ENCODE results near the gene HES2.
A peak's percentile ranks its signal among the peaks of the same experiment; 100 is the strongest.
"Not testable (repeated sequence)": the region's sequence is repeated elsewhere in the genome, so short reads cannot be mapped to it uniquely, and the experiment has no call there.

The HES2 gene

GRCh38 chr1:6460301-6461050 is 40.8 kb upstream of the HES2 start:
- Mint-ChIP-seq H3K27ac (peak overlapping the region; percentile 91), H3K9me3 (ENCODE audit: low read depth) (no peaks in the 10 kb centered on the region), H3K36me3 (peaks cover 5% of the 10 kb centered on the region), H3K27me3 (peaks cover 3% of the 10 kb centered on the region), H3K4me3 (peak overlapping the region; percentile 84), H3K4me1 (ENCODE audit: low read depth) (peaks cover 50% of the 10 kb centered on the region)

GRCh38 chr1:6459850-6460265 is 40.1 kb upstream of the HES2 start:
- H3K4me3 Mint-ChIP-seq, result peak overlapping the region; percentile 84
- peaks cover 50% of the 10 kb centered on the region for H3K4me1 Mint-ChIP-seq (ENCODE audit: low read depth)
- H3K9me3 Mint-ChIP-seq (ENCODE audit: low read depth), result no peaks in the 10 kb centered on the region
- peak overlapping the region; percentile 91 for H3K27ac Mint-ChIP-seq
- H3K27me3 Mint-ChIP-seq, result peaks cover 3% of the 10 kb centered on the region
- H3K36me3 Mint-ChIP-seq, result peaks cover 5% of the 10 kb centered on the region

GRCh38 chr1:6456800-6457466 is 37.2 kb upstream of the HES2 start:
- Mint-ChIP-seq H3K4me1 (ENCODE audit: low read depth) (peaks cover 40% of the 10 kb centered on the region), H3K36me3 (no peaks in the 10 kb centered on the region), H3K9me3 (ENCODE audit: low read depth) (no peaks in the 10 kb centered on the region), H3K4me3 (peak overlapping the region; percentile 54), H3K27me3 (peaks cover 12% of the 10 kb centered on the region), H3K27ac (no peak overlapping the region)

GRCh38 chr1:6455752-6456520 is 36.2 kb upstream of the HES2 start:
- not testable (repeated sequence) for H3K9me3 Mint-ChIP-seq (ENCODE audit: low read depth); H3K4me3 Mint-ChIP-seq; H3K36me3 Mint-ChIP-seq; H3K27ac Mint-ChIP-seq
- Mint-ChIP-seq H3K4me1 (ENCODE audit: low read depth) (peaks cover 31% of the 10 kb centered on the region), H3K27me3 (peaks cover 12% of the 10 kb centered on the region)

GRCh38 chr1:6454856-6455751 is 35.4 kb upstream of the HES2 start:
- H3K27me3 Mint-ChIP-seq, result peaks cover 14% of the 10 kb centered on the region
- H3K4me3 Mint-ChIP-seq, result no peak overlapping the region
- no peak overlapping the region for H3K27ac Mint-ChIP-seq
- peaks cover 23% of the 10 kb centered on the region for H3K4me1 Mint-ChIP-seq (ENCODE audit: low read depth)
- H3K9me3 Mint-ChIP-seq (ENCODE audit: low read depth), result no peaks in the 10 kb centered on the region
- H3K36me3 Mint-ChIP-seq, result no peaks in the 10 kb centered on the region

- not testable (repeated sequence) for H3K4me3 Mint-ChIP-seq; H3K27ac Mint-ChIP-seq; H3K36me3 Mint-ChIP-seq; H3K9me3 Mint-ChIP-seq (ENCODE audit: low read depth)
- H3K27me3 Mint-ChIP-seq, result peaks cover 20% of the 10 kb centered on the region
- peaks cover 23% of the 10 kb centered on the region for H3K4me1 Mint-ChIP-seq (ENCODE audit: low read depth)
These were observed 34.5 kb upstream of the HES2 start for GRCh38 chr1:6453895-6454855.

- peaks cover 20% of the 10 kb centered on the region for H3K4me1 Mint-ChIP-seq (ENCODE audit: low read depth)
- H3K36me3 Mint-ChIP-seq, result no peaks in the 10 kb centered on the region
- no peak overlapping the region for H3K27ac Mint-ChIP-seq
- H3K4me3 Mint-ChIP-seq, result no peak overlapping the region
- no peaks in the 10 kb centered on the region for H3K9me3 Mint-ChIP-seq (ENCODE audit: low read depth)
- peaks cover 23% of the 10 kb centered on the region for H3K27me3 Mint-ChIP-seq
These were observed 31.2 kb upstream of the HES2 start for GRCh38 chr1:6450943-6451373.

GRCh38 chr1:6450486-6450885 is 30.8 kb upstream of the HES2 start:
- not testable (repeated sequence) for H3K36me3 Mint-ChIP-seq; H3K4me3 Mint-ChIP-seq; H3K27ac Mint-ChIP-seq; H3K9me3 Mint-ChIP-seq (ENCODE audit: low read depth)
- H3K4me1 Mint-ChIP-seq (ENCODE audit: low read depth), result peaks cover 18% of the 10 kb centered on the region
- H3K27me3 Mint-ChIP-seq, result peaks cover 23% of the 10 kb centered on the region

GRCh38 chr1:6450005-6450450 is 30.3 kb upstream of the HES2 start:
- no peak overlapping the region for H3K27ac Mint-ChIP-seq
- H3K27me3 Mint-ChIP-seq, result peaks cover 24% of the 10 kb centered on the region
- H3K4me3 Mint-ChIP-seq, result no peak overlapping the region
- peaks cover 18% of the 10 kb centered on the region for H3K4me1 Mint-ChIP-seq (ENCODE audit: low read depth)
- H3K9me3 Mint-ChIP-seq (ENCODE audit: low read depth), result no peaks in the 10 kb centered on the region
- H3K36me3 Mint-ChIP-seq, result no peaks in the 10 kb centered on the region

- H3K4me1 Mint-ChIP-seq (ENCODE audit: low read depth), result peaks cover 19% of the 10 kb centered on the region
- H3K4me3 Mint-ChIP-seq, result peak overlapping the region; percentile 66
- no peak overlapping the region for H3K27ac Mint-ChIP-seq
- peaks cover 28% of the 10 kb centered on the region for H3K27me3 Mint-ChIP-seq
- H3K36me3 Mint-ChIP-seq, result no peaks in the 10 kb centered on the region
- H3K9me3 Mint-ChIP-seq (ENCODE audit: low read depth), result no peaks in the 10 kb centered on the region
These were observed 29.3 kb upstream of the HES2 start for GRCh38 chr1:6448749-6449631.

- peak overlapping the region; percentile 63 for H3K4me3 Mint-ChIP-seq
- no peaks in the 10 kb centered on the region for H3K9me3 Mint-ChIP-seq (ENCODE audit: low read depth)
- H3K4me1 Mint-ChIP-seq (ENCODE audit: low read depth), result peaks cover 13% of the 10 kb centered on the region
- H3K27me3 Mint-ChIP-seq, result peaks cover 21% of the 10 kb centered on the region
- no peaks in the 10 kb centered on the region for H3K36me3 Mint-ChIP-seq
- no peak overlapping the region for H3K27ac Mint-ChIP-seq
These were observed 28.4 kb upstream of the HES2 start for GRCh38 chr1:6447818-6448748.

Measured in activated naive CD8-positive, alpha-beta T cell (primary cell).